GM21717 (cell line): Measurements from ENCODE around the gene AMFR.

ENCODE experiments used
- ATAC-seq: cut with Tn5 transposase; IDR thresholded peaks from one replicate; pipeline ENCODE4 v1.9.1; 2021; ENCODE audit warnings: mild to moderate bottlenecking, moderate library complexity; ENCODE audit not compliant: unreplicated experiment

The AMFR gene

DNA sequence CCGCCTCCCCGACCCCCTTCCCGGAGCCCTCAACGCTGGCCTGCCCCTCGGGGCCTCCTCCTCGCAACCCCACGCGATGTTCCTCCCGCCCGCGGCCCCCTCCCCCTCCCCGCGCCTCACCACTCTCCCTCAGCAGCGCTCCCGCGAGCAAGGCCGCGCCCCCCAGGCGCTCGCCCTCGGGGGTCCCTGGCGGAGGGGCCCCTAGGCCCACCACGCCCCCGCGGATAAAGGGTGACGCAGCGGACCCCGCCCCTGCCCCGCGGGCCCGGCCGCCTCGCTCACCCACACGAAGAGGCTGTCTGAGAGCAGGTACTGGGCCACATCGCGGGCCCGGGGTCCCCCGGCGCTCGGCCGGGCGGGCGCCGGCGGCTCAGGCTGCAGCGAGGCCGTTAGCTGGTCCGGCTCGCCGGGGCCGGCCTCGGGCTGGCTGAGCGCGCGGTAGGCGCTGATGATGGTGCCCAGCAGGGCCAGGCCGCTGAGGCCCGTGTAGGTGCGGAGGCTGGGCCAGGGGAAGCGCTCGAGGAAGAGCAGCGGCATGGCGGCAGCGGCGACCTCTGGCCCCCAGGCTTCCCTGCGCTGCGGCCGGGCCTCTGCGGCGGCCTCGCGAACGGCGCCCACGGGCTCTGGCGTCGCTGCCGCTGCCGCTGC lies 430 bp downstream of the AMFR start:
- ATAC-seq, result peak; percentile 29

DNA sequence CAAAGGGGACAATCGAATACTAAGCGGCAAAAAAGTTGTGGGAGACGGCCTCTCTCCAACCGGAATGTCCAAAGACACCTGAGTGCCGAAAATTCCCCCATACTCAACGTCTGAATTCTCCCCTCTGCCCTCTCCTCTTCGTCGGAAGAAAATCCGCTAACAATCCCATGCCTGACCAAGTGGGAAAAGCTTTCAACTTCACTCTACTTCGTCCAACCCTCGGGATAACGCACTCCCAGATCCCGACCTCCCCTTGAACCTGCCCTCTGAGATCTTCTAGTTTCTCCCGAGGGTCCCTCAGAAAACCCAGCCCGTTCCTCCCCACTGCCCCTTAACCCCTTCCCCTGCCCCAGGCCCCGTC lies 961 bp downstream of the AMFR start:
- no peak for ATAC-seq

DNA sequence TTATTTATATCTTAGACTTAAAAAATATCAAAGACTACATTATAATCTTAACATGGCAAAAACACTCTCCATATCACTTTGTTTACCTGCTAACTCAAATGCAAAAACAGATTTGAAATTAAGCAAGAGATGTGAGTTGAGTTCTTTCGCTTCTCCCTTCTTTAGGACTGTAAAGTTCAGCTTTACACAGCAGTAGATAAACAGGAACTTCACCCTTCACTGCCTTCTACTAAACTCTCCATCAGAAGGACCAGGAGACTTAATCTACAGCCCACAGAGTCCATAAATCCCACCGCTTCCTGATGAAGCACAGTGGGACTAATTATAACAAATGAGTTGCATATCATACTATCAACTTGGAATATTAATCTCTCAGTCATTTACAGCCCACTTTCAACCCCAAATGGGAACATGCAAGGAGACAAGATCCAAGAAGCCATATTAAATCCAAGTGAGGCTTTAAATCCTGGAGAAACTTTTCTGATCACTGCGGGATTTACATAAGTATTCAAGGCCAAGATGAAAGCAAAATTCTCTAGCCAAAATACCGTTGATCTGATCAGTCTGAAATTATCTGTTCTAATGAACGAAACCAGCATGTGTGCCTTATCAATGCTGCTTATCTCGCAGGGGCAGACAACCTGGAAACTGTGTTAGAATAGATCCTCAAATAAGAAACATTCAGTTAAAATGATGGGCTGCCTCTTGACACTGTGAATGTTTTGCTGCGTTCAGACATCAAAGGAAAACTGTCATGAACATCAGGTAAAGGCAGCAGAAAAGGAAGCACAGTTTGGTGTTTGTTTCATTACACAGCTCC lies 1.6 kb downstream of the AMFR start:
- no peak for ATAC-seq

DNA sequence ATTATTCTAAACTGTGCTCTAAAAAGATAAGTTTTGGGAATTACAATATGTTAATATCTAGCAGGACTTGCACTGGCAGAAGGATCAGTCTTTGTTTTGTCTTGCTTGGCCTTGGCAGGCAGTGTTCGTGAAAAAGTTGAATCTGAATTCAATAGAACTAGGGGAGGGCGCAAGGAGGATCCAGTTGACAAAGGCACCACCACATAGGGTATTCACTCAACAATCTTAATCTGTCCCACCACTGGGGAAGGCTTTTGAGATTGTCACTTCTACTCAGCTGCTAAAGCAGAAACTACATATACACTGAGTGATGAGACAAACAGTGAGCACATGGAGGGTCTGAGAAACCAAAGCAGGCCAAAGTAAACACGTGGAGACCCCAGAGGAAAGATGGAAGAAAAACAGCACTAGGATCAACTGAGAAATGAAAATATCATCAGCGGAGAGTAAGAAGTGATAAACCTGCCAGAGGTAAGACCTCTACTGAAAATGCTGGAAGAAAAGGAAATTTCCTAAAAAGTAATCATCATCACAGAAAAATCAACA lies 2.4 kb downstream of the AMFR start:
- ATAC-seq, result no peak

DNA sequence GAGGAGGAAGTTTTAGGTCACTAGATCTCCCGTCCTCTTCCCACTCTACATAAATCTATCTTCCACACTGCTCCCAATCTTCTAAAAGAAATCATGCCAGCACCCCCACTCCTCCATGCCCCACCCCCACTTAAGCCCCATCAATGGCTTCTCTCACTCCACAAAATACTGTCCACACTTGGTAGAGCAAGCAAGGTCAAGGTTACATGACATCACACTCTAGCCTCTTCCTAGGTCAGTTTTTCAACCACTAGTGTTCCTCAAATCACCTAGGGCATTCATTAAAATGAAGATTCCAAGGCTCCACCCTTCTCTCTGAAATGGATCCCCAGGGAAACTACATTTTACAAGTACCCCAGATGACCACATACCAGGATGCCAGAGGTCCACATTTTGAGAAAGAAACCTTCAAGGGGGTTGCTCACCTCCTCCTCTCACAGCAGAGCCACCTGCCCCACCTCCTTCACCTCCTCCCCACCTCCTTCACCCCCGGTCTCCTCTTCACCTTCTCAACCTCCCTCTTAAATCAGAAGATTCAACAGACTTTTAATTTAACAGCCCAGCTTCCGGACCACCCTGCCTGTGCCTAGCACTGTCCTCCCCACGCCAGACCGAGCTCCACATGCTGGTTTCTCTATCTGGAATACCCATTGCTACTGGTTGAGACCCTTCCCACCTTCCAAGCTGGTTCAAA lies 3.2 kb downstream of the AMFR start:
- no peak for ATAC-seq

DNA sequence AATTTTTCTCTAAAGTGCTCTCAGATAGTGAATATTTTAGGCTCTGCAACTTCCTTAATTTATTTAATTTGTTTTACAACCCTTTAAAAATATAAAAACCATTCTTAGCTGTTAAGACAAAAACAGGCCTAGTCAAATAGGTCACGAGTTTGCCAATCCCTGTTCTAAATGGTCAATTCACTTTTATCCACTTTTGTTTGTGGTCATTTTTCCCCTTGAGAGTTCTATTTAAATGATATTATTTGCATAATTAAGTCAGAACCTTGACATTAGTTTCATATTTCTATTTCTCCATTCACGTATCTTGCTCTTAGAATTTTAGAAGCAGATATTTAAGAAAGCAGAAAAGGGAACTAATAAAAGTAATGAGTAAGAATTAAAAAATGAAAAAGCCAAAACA lies 4.0 kb downstream of the AMFR start:
- no peak for ATAC-seq

DNA sequence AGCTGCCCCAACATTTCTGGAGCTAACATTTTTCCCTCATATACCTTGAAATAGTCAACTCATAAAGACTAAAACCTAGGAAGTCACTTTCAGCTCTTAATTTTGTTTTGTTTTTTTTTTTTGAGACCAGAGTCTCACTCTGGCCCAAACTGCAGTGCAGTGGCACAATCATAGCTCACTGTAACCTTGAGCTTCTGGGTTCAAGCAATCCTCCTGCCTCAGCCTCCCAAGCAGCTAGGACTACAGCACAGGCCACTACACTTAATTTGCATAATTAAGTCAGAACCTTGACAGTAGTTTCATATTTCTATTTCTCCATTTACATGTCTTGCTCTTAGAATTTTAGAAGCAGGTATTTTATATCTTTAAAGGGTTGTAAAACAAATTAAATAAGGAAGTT lies 4.7 kb downstream of the AMFR start:
- ATAC-seq, result no peak

DNA sequence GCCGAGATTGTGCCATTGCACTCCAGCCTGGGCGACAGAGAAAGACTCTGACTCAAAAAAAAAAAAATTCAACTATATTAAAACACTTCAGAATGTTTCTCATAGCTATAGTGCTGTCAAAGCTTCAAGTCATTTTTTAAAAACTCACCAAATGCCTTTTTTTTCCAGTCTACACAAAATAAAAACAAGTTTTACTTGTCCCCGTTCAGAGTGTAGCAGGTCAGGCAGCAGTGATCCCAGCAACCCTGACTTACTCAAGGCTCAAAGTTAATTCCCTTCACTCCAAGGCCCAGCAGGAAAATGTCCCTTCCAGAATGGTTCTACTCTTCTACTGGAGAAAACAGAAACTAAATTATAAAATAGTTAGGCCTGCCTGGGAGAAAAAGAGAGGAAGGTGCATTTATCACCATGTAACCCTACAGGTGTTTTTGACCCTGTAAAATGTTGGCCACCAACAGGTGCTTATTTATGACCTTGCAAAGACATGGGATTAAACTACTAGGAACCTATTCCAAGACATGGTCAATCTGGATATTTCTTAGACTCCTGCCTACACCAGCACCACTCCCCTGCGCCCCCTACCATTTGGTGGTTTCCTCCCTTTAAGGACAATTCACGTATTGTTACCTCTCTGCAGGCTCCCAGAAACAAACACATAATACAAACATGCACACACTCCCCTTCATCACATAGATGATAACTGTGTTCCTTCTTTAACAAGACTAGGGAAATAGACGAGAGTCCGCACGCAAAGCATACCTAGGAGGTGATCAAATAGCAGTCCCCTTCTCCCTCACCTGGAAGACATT lies 5.4 kb downstream of the AMFR start:
- no peak for ATAC-seq

DNA sequence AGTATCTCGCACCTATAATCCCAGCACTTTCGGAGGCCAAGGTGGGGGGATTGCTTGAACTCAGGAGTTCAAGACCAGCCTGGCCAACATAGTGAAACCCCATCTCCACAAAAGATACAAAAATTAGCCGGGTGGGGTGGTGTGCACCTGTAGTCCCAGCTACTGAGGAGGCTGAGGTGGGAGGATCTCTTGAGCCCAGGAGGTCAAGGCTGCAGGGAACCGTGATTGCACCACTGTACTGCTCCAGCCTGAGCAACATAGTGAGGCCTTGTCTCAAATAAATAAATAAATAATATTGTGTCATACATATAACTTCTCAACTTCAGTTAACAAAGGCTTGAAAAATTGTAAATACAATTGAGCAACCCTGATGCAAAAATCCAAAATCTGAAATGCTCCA lies 8.2 kb downstream of the AMFR start:
- ATAC-seq, result no peak

DNA sequence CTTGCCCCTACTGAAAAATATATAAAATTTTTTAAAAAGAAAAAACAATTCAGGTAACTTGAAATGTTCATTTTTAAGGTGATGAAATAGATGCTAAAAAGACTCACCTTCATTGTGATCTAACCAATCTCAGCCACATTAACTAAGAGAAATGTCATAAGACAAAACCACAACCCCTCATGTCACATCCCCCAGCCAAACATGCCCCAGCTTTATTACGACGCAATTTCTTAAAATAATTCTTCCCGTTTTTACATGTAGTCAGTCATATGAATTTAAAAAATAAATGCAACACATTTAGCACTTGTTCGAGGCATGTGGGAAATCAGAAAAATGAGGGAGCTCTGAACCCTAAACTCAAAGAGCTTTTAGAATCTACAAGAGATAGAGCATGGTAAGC lies 9.5 kb downstream of the AMFR start:
- no peak for ATAC-seq

DNA sequence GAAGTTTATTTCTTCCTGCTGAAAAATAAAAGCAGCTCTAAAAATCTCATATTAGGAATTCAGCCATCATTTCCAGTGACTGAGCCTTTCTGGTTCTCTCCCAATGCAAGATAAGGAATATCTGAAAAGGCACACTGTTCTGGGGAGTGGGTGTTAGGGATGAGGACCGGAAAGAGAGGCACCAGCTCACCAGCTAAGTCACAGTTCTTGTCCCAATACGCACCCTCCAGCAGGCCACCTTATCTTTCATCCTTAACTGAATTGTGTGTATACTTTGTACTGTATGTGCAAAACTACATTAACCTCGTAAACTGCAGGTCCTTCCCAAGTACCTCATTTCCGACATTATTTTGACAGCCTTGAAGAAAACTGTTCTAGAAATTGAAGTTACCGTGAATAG lies 11.0 kb downstream of the AMFR start:
- ATAC-seq, result no peak

DNA sequence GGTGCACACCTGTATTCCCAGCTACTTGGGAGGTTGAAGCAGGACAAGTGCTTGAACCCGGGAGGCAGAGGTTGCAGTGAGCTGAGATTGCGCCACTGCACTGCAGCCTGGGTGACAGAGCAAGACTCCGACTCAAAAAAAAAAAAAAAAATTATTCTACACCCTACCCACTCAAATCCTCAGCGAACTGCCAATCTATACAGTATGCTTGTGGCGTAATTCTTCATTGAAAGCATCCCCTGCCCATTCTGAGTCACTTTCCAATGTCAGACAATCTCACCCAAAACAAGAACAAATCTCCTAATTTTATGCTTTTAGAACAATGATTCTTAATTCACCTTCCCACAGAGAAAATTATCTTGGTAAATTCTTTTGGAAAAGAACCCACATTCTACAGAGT lies 12.0 kb downstream of the AMFR start:
- ATAC-seq, result no peak

DNA sequence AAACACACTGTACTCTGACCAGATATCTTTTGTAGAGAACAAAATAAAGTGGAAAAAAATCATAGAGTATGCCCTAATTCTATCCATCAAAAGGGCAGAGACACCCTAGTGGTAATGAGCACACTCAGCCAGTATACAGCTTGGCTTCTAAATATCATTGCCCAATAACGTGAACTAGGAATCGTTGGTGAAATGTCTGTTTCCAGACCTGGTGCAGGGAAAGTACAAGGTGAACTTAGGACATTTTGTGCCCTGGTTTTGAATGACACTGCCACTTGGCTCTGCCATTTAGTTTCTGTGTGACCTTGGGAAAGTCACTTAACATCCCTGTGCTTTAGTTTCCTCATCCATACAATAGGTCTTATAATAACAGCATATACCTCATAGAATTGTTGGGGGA lies 13.7 kb downstream of the AMFR start:
- ATAC-seq, result no peak

DNA sequence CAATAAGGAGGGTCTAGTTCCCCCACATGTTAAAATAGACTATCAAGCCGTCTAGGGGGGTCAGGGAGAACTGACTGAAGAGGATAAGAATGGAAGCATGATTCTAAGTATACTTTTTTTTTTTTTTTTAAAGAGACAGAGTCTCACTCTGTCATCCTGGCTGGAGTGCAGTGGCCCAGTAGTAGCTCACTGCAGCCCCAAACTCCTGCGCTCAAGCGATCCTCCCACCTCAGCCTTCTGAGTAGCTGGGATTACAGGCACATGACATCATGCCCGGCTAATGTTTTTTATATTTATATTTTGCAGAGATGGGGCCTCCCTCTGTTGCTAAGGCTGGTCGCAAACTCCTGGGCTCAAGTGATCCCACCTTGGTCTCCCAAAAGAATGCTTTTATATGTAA lies 14.2 kb downstream of the AMFR start:
- ATAC-seq, result no peak

DNA sequence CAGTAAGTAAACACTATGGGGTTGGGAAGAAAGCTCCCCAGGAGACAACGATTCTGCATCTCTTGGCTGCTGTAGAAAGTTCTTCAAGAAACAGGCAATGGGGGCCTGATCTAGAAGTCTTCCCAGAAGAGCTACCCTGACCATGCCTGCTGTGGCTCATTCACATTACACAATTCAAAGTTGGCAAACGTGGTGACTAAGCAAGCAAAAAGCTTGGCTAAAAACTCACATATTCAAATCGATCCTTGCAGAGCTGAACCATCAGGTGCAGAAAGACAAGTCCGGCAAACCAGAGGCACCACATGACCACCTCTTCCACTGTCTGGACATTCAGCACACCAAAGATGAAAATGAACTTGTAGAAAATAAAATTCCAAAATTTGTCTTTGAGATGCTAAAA lies 16.1 kb downstream of the AMFR start:
- no peak for ATAC-seq

DNA sequence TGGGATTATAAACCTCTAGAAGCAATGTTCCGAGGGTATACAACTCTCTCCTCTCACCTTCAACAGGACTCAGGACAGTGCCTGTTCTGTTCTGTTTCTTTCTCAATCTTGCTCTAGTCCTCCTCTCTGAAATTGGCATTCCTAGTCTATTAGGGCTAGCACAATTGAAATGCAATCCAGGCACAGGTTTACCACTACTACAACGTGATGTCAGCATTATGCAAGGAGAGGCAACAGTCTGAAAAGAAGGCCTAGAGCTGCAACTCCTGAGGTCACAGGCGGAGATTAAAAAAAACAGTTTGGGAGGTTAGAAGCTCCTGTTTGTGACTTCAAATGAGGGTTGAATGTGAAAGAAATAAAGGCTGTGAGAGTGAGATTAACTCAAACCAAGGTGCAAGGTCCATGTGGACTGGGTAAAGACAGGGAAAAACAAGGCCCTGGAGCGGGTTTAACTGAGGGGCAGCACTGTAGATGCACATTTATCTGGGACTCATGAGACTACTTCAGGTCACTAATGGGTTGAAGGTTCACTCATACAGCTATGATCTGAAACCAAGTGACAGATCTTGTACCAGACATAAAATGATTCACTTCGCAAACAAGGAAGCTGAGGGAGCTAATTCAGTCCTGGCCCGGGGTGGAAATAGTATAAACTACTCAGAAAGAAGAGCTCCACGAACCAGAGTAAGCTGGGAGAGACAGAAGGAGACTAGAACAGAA lies 16.8 kb downstream of the AMFR start:
- no peak for ATAC-seq

DNA sequence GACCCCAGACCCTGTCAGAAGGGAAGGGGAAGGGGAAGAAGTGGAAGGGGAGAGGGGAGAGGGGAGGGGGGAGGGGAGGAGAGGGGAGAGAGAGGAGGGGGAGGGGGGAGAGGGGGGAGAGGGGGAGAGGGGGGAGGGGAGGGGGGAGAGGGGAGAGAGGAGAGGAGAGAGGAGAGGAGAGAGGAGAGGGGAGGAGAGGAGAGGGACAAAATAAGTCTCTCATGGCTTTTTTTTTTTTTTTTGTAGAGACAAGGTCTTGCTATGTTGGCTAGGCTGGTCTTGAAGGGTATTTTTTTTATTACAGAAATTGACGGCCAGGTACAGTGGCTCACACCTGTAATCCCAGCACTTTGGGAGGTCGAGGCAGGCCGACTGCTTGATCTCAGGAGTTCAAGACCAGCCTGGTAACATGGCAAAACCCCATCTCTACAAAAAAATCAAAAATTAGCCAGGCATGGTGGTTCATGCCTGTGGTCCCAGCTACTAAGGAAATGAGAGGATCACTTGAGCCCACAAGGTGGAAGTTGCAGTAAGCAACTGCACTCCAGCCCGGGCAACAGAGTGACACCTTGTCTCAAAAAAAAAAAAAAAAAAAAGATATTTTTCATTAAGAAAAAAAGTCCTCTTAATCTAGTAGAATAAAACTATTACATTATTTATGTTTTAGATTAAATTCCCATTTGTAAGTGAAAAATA lies 19.2 kb downstream of the AMFR start:
- no peak for ATAC-seq

DNA sequence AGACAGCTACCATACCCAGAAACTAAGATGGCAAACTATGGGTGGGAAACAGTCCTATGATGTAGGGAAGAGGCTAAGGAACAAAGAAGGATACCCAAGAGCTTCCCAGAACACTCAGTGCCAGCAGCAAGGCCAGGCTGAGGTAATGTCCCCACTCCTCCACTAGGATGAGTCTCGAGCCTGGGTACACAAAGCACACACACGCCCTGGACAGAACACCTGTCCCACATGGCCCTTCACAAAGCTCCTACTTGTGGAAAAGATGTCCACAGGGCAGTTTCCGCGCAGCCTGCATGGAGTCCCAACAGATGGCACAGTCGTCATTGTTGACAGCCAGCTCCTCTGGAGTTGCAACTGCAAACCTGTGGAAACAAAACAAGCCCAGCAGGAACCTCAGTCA lies 23.9 kb downstream of the AMFR start:
- ATAC-seq, result no peak

DNA sequence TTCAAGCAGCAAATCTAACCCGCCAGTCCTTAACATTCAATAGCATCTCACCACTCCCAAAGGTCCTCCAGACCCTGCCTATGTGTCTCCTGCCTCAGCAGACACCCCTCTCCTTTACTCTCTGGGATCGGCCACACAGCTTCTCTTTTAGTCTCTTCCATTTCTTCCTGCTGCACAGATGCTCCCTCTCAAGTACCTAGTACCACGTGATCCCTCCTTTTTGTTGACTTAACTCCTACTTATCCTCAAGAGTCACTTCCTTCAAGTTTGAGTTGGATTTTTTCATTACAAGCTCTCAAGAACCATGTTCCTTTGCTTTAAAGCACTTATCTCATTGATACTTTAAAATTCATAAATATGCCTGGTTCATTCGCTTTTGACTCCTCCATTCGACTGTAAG lies 24.9 kb downstream of the AMFR start:
- ATAC-seq, result no peak

DNA sequence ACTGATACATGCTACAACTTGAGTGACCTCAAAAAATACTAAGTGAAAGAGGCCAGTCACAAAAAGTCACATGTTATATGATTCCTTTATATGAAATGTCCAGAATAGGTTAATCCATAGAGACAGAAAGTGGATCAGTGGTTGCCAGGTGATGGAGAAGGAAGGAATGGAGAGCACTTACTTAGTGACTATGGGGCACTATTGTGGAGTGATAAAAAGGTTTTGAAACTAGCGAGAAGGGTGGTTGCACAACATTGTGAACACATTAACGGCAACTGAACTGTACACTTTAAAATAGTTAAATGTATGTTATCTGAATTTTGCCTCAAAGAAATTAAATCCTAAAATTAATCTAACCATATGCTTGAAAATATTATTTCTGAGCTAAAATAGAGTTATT lies 25.9 kb downstream of the AMFR start:
- no peak for ATAC-seq
